Adrenal gland (tissue), 12 donors: Measurements from ENCODE around the gene CTAGE9. TPM values are rescaled to one million over a fixed set of nuclear protein-coding genes. Genes with fewer than 3 reads are reported as not detected.

ENCODE experiments used
- DNase-seq, 7 donors: peaks; one replicate each; pipeline ENCODE4 v3.0.0-alpha.2; 2019 to 2020
- H3K27ac ChIP-seq, 5 donors: fragments of 200-600 bp; sonication (generic) in 4 of 5; 1 replicate in 3 of 5; 2 replicates in 2 of 5; pipeline versions ENCODE4 v1.5.1 to v1.8.0; 2016 to 2020; ENCODE audit warnings: mild to moderate bottlenecking in 1 of 5
- H3K27me3 ChIP-seq: fragments of 200-600 bp; 2 replicates; pipeline ENCODE4 v1.8.0; 2021
- H3K36me3 ChIP-seq, 2 donors: fragments of 200-600 bp; replicated peaks in 1 of 2; 1 replicate in 1 of 2; 2 replicates in 1 of 2; pipeline versions ENCODE4 v1.5.1 to v1.8.0; 2018 to 2022
- H3K4me1 ChIP-seq, 2 donors: fragments of 200-600 bp; replicated peaks in 1 of 2; 1 replicate in 1 of 2; 2 replicates in 1 of 2; pipeline versions ENCODE4 v1.5.1 to v1.8.0; 2018 to 2021
- H3K4me3 ChIP-seq, 4 donors: fragments of 200-600 bp; sonication (generic) in 3 of 4; one replicate each; pipeline ENCODE4 v1.5.1; 2016 to 2018
- H3K9me3 ChIP-seq, 3 donors: fragments of 200-600 bp; sonication (generic) in 1 of 3; replicated peaks in 1 of 3; 1 replicate in 2 of 3; 2 replicates in 1 of 3; pipeline versions ENCODE4 v1.5.1 to v1.8.0; 2016 to 2021
- CTCF ChIP-seq, 6 experiments: fragments of 450-650 bp in 4 of 6; fragments of 200-600 bp in 2 of 6; sonication (generic) in 1 of 6; IDR thresholded peaks; 1 replicate in 5 of 6; 2 replicates in 1 of 6; pipeline versions ENCODE4 v1.5.1 to v1.8.0; 2016 to 2021; ENCODE audit warnings: antibody characterized with exemption in 6 of 6, mild to moderate bottlenecking in 2 of 6, moderate library complexity in 1 of 6
- POLR2A ChIP-seq, 2 donors: fragments of 450-650 bp; IDR thresholded peaks; one replicate each; pipeline ENCODE4 v1.6.1; 2017; ENCODE audit warnings: antibody characterized with exemption in 2 of 2, mild to moderate bottlenecking in 2 of 2, moderate library complexity in 1 of 2
- WGBS, 4 donors: extraction: QIAGEN DNeasy Blood & Tissue Kit in 2 of 4; methylation state at CpG; one replicate each; pipeline versions ENCODE4 v1.1.5 to v1.1.7; 2013 to 2017; 5-methylcytosine and 5-hydroxymethylcytosine counted together
- intact Hi-C, 2 donors: fragments of 100-400 bp; cut with DNase I; formaldehyde crosslinking; loops; one replicate each; pipeline versions ENCODE4 v1.14.1 to v1.15.0; 2022 to 2023
- polyA plus RNA-seq, 3 donors: library from polyadenylated mRNA; stranded (reverse); fragments of 200-250 nt in 2 of 3; fragments of 350-450 nt in 1 of 3; fragmentation: Illumina TruSeq in 1 of 3; extraction: RNeasy Lipid Tissue Mini Kit (QIAGEN cat#74804) in 1 of 3; gene quantifications; one replicate each; pipeline ENCODE4 v1.2.3, GENCODE V29; 2013 to 2014
- total RNA-seq, 9 donors: library from RNA; depleted of rRNA in 4 of 9; stranded (reverse); fragments of >200 nt in 4 of 9; fragments of 120-200 nt in 1 of 9; fragmentation: NEBNext Ultra II Directional in 1 of 9; extraction: Animal tissue kit (Norgen Biotek cat#: 25700) in 1 of 9; gene quantifications; one replicate each; pipeline versions ENCODE4 v1.1.0 to v1.2.4, GENCODE V29; 2013 to 2023
- donor health status: healthy with polysubstance abuse.
- donor health status: Bipolar disorder and iron deficiency.
- donor health status: DM: yes; HTN: yes; CAD: no.
- donor health status: DM: no; HTN: no; CAD: no.
- donor health status: DM: no; HTN: no; CAD: no.
- donor health status: DM: yes; HTN: yes; CAD: no.

Gene CTAGE9
- total and polyA plus RNA-seq, 12 donors: not detected

GRCh38 chr6:131694832-131695426 lies 15.9 kb downstream of the CTAGE9 start:
- no peaks in the 10 kb centered on the region for H3K27me3 ChIP-seq
- H3K27ac ChIP-seq: no peak overlapping the region
- intact Hi-C loops: loop anchor here in 1 of 2 donors (5.0 kb wide), 1 partner anchor 212 kb away; no protein-coding TSS in a partner anchor
- DNase-seq: peak; percentile 33 to 78 (median 44)
- TF ChIP-seq POLR2A (IDR thresholded peaks at IDR 0.05) (no peak), CTCF (IDR thresholded peaks at IDR 0.05) (peak; percentile 52 to 74 (median 68))
- no peaks in the 10 kb centered on the region for H3K36me3 ChIP-seq
- H3K9me3 ChIP-seq: no peaks in the 10 kb centered on the region
- no peaks in the 10 kb centered on the region for H3K4me1 ChIP-seq
- WGBS, 4 donors: 46 to 52% (median 50%) methylated on average over 2 of the region's 2 CpGs
- no peak overlapping the region for H3K4me3 ChIP-seq

- 83 to 88% (median 86%) methylated on average over 5 of the region's 5 CpGs for WGBS, 4 donors
- no peak for TF ChIP-seq POLR2A (IDR thresholded peaks at IDR 0.05)
- no peak for TF ChIP-seq CTCF (IDR thresholded peaks at IDR 0.05)
- no peaks in the 10 kb centered on the region for H3K4me1 ChIP-seq
- DNase-seq: no peak
- H3K4me3 ChIP-seq: no peak overlapping the region
- no peaks in the 10 kb centered on the region for H3K36me3 ChIP-seq
- no peaks in the 10 kb centered on the region for H3K9me3 ChIP-seq
- intact Hi-C loops: no loop called here
- no peak overlapping the region for H3K27ac ChIP-seq
- H3K27me3 ChIP-seq: no peaks in the 10 kb centered on the region
Measured at GRCh38 chr6:131693384-131693783, 17.4 kb downstream of the CTAGE9 start.

GRCh38 chr6:131692589-131692988 lies 18.2 kb downstream of the CTAGE9 start:
- intact Hi-C loops: no loop called here
- TF ChIP-seq POLR2A (IDR thresholded peaks at IDR 0.05) (no peak), CTCF (IDR thresholded peaks at IDR 0.05) (no peak)
- H3K9me3 ChIP-seq: no peaks in the 10 kb centered on the region

GRCh38 chr6:131692031-131692430 lies 18.8 kb downstream of the CTAGE9 start:
- H3K36me3 ChIP-seq: no peaks in the 10 kb centered on the region
- no peaks in the 10 kb centered on the region for H3K4me1 ChIP-seq
- intact Hi-C loops: no loop called here
- DNase-seq: no peak
- H3K27ac ChIP-seq: no peak overlapping the region
- 31 to 49% (median 42%) methylated on average over 1 of the region's 1 CpG for WGBS, 4 donors
- no peak overlapping the region for H3K4me3 ChIP-seq
- no peaks in the 10 kb centered on the region for H3K27me3 ChIP-seq
- no peak for TF ChIP-seq CTCF (IDR thresholded peaks at IDR 0.05)
- no peak for TF ChIP-seq POLR2A (IDR thresholded peaks at IDR 0.05)
- H3K9me3 ChIP-seq: no peaks in the 10 kb centered on the region

More at GRCh38 chr6:131692589-131692988, 18.2 kb downstream of the CTAGE9 start:
- Histone ChIP-seq H3K4me1 (no peaks in the 10 kb centered on the region), H3K4me3 (no peak overlapping the region), H3K27me3 (no peaks in the 10 kb centered on the region), H3K36me3 (no peaks in the 10 kb centered on the region), H3K27ac (no peak overlapping the region)
- DNase-seq: no peak
